ENCODE data around the gene COX4I1. TPM values are rescaled to one million over a fixed set of nuclear protein-coding genes. Genes with fewer than 3 reads are reported as not detected.

Gene COX4I1
- total RNA-seq, 2 experiments from 2014 or later: 515 to 543 TPM

DNA sequence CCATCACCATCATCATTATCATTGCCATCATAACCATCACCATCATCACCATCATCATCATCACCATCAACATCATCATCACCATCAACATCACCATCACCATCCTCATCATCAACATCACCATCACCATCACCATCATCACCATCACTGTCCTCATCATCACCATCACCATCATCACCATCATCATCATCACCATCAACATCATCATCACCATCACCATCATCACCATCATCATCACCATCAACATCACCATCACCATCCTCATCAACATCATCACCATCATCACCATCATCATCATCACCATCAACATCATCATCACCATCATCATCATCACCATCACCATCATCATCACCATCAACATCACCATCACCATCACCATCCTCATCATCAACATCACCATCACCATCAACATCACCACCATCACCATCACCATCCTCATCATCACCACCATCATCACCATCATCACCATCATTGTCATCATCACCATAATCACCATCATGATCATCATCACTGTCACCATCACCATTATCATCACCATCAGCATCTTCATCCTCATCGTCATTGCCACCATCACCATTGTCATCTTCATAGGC lies 23.9 kb downstream of the COX4I1 start:
- CTCF ChIA-PET: interaction anchor here (1.3 to 7.8 kb wide), 5 partner anchors 9 to 191 kb away, joined by 3 to 180 read pairs (median 98); partner anchors contain the start of gene IRF8
- no peaks in the 10 kb centered on the region for H3K36me3 Mint-ChIP-seq (ENCODE audit: low read depth)
- no peak overlapping the region for H3K4me3 Mint-ChIP-seq
- H3K9me3 Mint-ChIP-seq: no peaks in the 10 kb centered on the region
- ATAC-seq (no peak), DNase-seq (no peak)
- no peak overlapping the region for H3K27ac Mint-ChIP-seq
- H3K27me3 Mint-ChIP-seq: peaks cover 2% of the 10 kb centered on the region
- POLR2A ChIA-PET: no interaction called here
- H3K4me1 Mint-ChIP-seq (ENCODE audit: low read depth): peaks cover 5% of the 10 kb centered on the region
- TF ChIP-seq, protein P1, sequence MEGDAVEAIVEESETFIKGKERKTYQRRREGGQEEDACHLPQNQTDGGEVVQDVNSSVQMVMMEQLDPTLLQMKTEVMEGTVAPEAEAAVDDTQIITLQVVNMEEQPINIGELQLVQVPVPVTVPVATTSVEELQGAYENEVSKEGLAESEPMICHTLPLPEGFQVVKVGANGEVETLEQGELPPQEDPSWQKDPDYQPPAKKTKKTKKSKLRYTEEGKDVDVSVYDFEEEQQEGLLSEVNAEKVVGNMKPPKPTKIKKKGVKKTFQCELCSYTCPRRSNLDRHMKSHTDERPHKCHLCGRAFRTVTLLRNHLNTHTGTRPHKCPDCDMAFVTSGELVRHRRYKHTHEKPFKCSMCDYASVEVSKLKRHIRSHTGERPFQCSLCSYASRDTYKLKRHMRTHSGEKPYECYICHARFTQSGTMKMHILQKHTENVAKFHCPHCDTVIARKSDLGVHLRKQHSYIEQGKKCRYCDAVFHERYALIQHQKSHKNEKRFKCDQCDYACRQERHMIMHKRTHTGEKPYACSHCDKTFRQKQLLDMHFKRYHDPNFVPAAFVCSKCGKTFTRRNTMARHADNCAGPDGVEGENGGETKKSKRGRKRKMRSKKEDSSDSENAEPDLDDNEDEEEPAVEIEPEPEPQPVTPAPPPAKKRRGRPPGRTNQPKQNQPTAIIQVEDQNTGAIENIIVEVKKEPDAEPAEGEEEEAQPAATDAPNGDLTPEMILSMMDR (IDR thresholded peaks at IDR 0.05): no peak
- intact Hi-C loops (cut with micrococcal nuclease): no loop called here

DNA sequence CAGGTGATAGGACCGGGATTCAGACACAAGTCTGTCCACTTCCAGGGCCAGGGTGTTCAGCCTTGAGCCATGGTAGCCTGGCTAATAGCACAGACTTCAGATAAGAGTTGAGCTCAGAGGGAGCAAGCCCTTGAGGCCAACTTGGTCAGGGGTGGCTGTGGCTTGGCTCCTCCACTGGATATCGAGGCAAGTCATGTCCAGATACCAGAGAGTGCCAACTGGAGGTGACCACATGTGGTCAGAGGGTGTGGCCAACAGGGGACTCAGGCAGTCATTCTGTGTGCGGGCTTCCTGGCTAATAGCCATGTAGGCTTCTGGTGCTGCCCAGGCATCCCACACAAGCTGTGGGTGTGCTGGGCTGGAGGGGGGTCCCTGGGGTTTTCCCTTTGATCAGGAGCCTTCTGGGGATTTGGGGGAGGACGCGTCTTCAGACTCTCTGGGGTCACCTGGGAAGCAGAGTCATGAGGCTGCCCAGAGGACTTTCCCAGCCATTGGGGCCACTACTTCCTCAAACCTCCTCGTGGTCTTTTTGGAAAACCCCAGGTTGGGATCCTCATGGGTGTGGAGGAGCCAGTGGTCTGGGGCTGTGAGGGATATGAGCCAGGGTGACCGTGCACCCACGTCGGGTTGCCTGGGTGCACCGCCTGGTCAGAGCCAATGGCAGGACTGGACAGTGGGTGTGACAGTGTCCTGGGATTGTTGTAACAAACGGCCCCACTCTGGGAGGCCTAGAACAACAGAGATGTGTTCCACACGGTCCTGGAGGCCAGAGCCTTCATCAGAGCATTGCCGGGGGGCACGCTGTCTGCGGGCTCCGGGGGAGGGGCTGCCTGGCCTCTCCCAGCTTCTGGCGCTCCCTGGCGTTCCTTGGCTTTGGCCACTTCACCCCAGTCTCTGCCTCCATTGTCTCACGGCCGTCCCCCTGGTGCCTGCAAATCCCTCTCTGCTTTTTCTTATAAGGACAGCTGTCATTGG lies 25.0 kb downstream of the COX4I1 start:
- TF ChIP-seq, protein P1 (IDR thresholded peaks at IDR 0.05): no peak
- intact Hi-C loops (cut with micrococcal nuclease): no loop called here
- POLR2A ChIA-PET: no interaction called here
- CTCF ChIA-PET: interaction anchor here (1.3 to 7.8 kb wide), 4 partner anchors 8 to 191 kb away, joined by 3 to 180 read pairs (median 3); no protein-coding TSS in a partner anchor
- Mint-ChIP-seq H3K9me3 (peaks cover 2% of the 10 kb centered on the region), H3K27me3 (peaks cover 2% of the 10 kb centered on the region), H3K4me1 (ENCODE audit: low read depth) (peaks cover 14% of the 10 kb centered on the region), H3K27ac (no peak overlapping the region), H3K4me3 (no peak overlapping the region), H3K36me3 (ENCODE audit: low read depth) (peaks cover 2% of the 10 kb centered on the region)
- no peak for ATAC-seq
- DNase-seq: no peak

DNA sequence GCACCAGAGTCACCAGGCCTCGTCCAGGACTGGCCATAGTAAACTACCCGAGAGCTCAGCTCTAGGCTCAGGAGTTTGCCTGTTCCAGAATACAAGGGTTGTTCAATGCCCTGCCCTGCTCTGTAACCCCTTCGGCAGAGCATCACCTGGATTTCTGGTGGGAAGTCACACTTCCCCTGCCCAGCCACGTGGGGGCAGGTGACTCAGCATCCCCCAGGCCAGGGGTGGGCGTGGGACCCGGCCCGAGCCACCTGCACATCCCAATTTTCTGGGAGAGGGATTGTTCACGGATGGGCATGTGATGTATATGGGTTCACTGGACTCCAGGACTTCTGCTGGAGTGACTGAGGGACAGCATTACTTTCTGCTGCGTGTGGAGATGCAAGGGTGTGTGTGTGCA lies 25.8 kb downstream of the COX4I1 start:
- POLR2A ChIA-PET: no interaction called here
- Mint-ChIP-seq H3K9me3 (peaks cover 2% of the 10 kb centered on the region), H3K4me3 (no peak overlapping the region), H3K27ac (no peak overlapping the region), H3K4me1 (ENCODE audit: low read depth) (peaks cover 20% of the 10 kb centered on the region), H3K27me3 (peaks cover 2% of the 10 kb centered on the region), H3K36me3 (ENCODE audit: low read depth) (peaks cover 2% of the 10 kb centered on the region)
- intact Hi-C loops (cut with micrococcal nuclease): no loop called here
- CTCF ChIA-PET: interaction anchor here (1.0 to 1.5 kb wide), 2 partner anchors 162 to 191 kb away, joined by 3 read pairs; no protein-coding TSS in a partner anchor
- TF ChIP-seq, protein P1 (IDR thresholded peaks at IDR 0.05): no peak
- no peak for DNase-seq
- no peak for ATAC-seq

GRCh38 chr16:85826686-85827247 lies 27.3 kb downstream of the COX4I1 start:
- peaks cover 2% of the 10 kb centered on the region for H3K36me3 Mint-ChIP-seq (ENCODE audit: low read depth)
- no peak overlapping the region for H3K27ac Mint-ChIP-seq
- no peak overlapping the region for H3K4me3 Mint-ChIP-seq
- peaks cover 11% of the 10 kb centered on the region for H3K27me3 Mint-ChIP-seq
- TF ChIP-seq, protein P1 (IDR thresholded peaks at IDR 0.05): no peak
- intact Hi-C loops (cut with micrococcal nuclease): no loop called here
- ChIA-PET POLR2A (no interaction called here), CTCF (no interaction called here)
- DNase-seq (no peak), ATAC-seq (no peak)
- peaks cover 2% of the 10 kb centered on the region for H3K9me3 Mint-ChIP-seq
- peaks cover 17% of the 10 kb centered on the region for H3K4me1 Mint-ChIP-seq (ENCODE audit: low read depth)

Measured in activated CD8-positive, alpha-beta T cell treated with anti-CD3 and anti-CD28 coated beads for 36 hours (primary cell).